ENCODE data around the gene ADCY3. TPM values are rescaled to one million over a fixed set of nuclear protein-coding genes. Genes with fewer than 3 reads are reported as not detected.

Gene ADCY3
- total and polyA plus RNA-seq, 12 donors, result 5.3 to 50.8 (median 13.1) TPM

GRCh38 chr2:24881623-24882022 lies 38.4 kb downstream of the ADCY3 start:
- 87 to 88% methylated on average over 9 of the region's 9 CpGs for WGBS, 2 donors
- no peak overlapping the region for H3K4me3 ChIP-seq
- TF ChIP-seq CTCF (IDR thresholded peaks at IDR 0.05), result no peak
- H3K9me3 ChIP-seq, result no peaks in the 10 kb centered on the region
- DNase-seq (no peak), ATAC-seq (no peak)
- no peaks in the 10 kb centered on the region for H3K36me3 ChIP-seq
- H3K27me3 ChIP-seq, result no peaks in the 10 kb centered on the region
- intact Hi-C loops (cut with DNase I), result no loop called here
- H3K4me1 ChIP-seq, result peaks cover 0 to 50% (median 5%) of the 10 kb centered on the region in 9 donors
- H3K27ac ChIP-seq, result no peak overlapping the region

GRCh38 chr2:24881158-24881557 lies 38.9 kb downstream of the ADCY3 start:
- Histone ChIP-seq H3K27me3 (no peaks in the 10 kb centered on the region), H3K4me3 (no peak overlapping the region), H3K4me1 (peaks cover 0 to 49% (median 5%) of the 10 kb centered on the region in 9 donors), H3K36me3 (no peaks in the 10 kb centered on the region), H3K27ac (no peak overlapping the region), H3K9me3 (no peaks in the 10 kb centered on the region)
- TF ChIP-seq CTCF (IDR thresholded peaks at IDR 0.05), result no peak
- ATAC-seq (no peak), DNase-seq (no peak)
- intact Hi-C loops (cut with DNase I), result no loop called here
- WGBS, 2 donors, result 86 to 90% methylated on average over 6 of the region's 6 CpGs

- peaks cover 0 to 53% (median 8%) of the 10 kb centered on the region in 9 donors for H3K4me1 ChIP-seq
- DNase-seq, result no peak
- no peaks in the 10 kb centered on the region for H3K9me3 ChIP-seq
- H3K27me3 ChIP-seq, result no peaks in the 10 kb centered on the region
- H3K27ac ChIP-seq, result peak overlapping the region in 6 of 10 donors; percentile 2 to 57 (median 44)
- no peak for TF ChIP-seq CTCF (IDR thresholded peaks at IDR 0.05)
- ATAC-seq, result peak in 3 of 8 donors; percentile 22 to 33 (median 25)
- 84 to 90% methylated on average over 10 of the region's 10 CpGs for WGBS, 2 donors
- no peaks in the 10 kb centered on the region for H3K36me3 ChIP-seq
- H3K4me3 ChIP-seq, result no peak overlapping the region
- intact Hi-C loops (cut with DNase I), result no loop called here
Observed at GRCh38 chr2:24878341-24878740, 41.7 kb downstream of the ADCY3 start.

- intact Hi-C loops (cut with DNase I), result no loop called here
- no peaks in the 10 kb centered on the region for H3K9me3 ChIP-seq
- TF ChIP-seq CTCF (IDR thresholded peaks at IDR 0.05), result no peak
- DNase-seq, result no peak
- H3K4me1 ChIP-seq, result peaks cover 0 to 56% (median 11%) of the 10 kb centered on the region in 9 donors
- H3K27ac ChIP-seq, result peak overlapping the region in 4 of 10 donors; percentile 2 to 39 (median 33)
- 86 to 93% methylated on average over 9 of the region's 9 CpGs for WGBS, 2 donors
- H3K36me3 ChIP-seq, result no peaks in the 10 kb centered on the region
- no peaks in the 10 kb centered on the region for H3K27me3 ChIP-seq
- no peak for ATAC-seq
- H3K4me3 ChIP-seq, result no peak overlapping the region
Observed at GRCh38 chr2:24877646-24878045, 42.4 kb downstream of the ADCY3 start.

Measured in heart right ventricle (tissue), 16 donors.